SK-N-SH (cell line): ENCODE results near the gene SNRNP25.

ENCODE experiments used
- FOXJ3 ChIP-seq: sonication (generic); formaldehyde crosslinking; IDR thresholded peaks from 2 replicates; pipeline ENCODE4 v1.5.1; 2020; ENCODE audit warnings: mild to moderate bottlenecking, missing genetic modification reagents
- MXI1 ChIP-seq: IDR thresholded peaks from 2 replicates; pipeline ENCODE4 v1.6.1; 2012; ENCODE audit warnings: mild to moderate bottlenecking, low read depth, low read length, improper control_type of control experiment
- POLR2AphosphoS5 ChIP-seq: IDR thresholded peaks from 2 replicates; pipeline ENCODE4 v1.6.1; 2012; ENCODE audit warnings: low read depth, low read length
- TF ChIP-seq, protein P1 (sequence below): fragments of 200-600 bp; sonication (generic); IDR thresholded peaks from 2 replicates; pipeline ENCODE4 v1.6.1; 2017; ENCODE audit warnings: antibody characterized with exemption, mild to moderate bottlenecking, moderate library complexity
- TF ChIP-seq, protein P2 (sequence below): IDR thresholded peaks from 2 replicates; pipeline ENCODE4 v1.4.0; 2012; ENCODE audit warnings: low read depth, borderline replicate concordance

DNA sequence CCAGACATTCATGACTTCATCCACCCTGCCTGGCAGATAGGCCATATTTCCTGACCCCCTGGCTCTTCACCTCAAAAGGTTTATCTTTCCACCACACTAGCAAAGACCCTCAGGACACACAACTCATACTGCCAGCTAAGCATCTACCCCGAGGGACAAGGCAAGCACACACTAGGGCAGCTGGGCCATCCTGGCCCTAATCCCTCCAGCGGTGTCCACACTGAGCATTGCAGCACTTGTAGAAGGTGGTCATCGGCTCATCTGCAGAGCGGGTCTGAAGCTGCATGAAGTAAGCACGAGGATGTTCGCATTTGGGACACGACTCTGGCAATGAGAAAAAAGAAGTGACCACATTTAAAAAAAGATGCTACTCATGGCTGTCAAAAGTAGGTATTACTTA, 6.4 kb upstream of the SNRNP25 start:
- TF ChIP-seq, protein P1, sequence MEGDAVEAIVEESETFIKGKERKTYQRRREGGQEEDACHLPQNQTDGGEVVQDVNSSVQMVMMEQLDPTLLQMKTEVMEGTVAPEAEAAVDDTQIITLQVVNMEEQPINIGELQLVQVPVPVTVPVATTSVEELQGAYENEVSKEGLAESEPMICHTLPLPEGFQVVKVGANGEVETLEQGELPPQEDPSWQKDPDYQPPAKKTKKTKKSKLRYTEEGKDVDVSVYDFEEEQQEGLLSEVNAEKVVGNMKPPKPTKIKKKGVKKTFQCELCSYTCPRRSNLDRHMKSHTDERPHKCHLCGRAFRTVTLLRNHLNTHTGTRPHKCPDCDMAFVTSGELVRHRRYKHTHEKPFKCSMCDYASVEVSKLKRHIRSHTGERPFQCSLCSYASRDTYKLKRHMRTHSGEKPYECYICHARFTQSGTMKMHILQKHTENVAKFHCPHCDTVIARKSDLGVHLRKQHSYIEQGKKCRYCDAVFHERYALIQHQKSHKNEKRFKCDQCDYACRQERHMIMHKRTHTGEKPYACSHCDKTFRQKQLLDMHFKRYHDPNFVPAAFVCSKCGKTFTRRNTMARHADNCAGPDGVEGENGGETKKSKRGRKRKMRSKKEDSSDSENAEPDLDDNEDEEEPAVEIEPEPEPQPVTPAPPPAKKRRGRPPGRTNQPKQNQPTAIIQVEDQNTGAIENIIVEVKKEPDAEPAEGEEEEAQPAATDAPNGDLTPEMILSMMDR, result no peak
- no peak for TF ChIP-seq MXI1
- TF ChIP-seq, protein P2, sequence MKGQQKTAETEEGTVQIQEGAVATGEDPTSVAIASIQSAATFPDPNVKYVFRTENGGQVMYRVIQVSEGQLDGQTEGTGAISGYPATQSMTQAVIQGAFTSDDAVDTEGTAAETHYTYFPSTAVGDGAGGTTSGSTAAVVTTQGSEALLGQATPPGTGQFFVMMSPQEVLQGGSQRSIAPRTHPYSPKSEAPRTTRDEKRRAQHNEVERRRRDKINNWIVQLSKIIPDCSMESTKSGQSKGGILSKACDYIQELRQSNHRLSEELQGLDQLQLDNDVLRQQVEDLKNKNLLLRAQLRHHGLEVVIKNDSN, result no peak
- no peak for TF ChIP-seq POLR2AphosphoS5
- no peak for TF ChIP-seq FOXJ3
